ENCODE results near the gene SLC45A1.
"Not testable (repeated sequence)": the region's sequence is repeated elsewhere in the genome, so short reads cannot be mapped to it uniquely, and the experiment has no call there.

Gene SLC45A1

DNA sequence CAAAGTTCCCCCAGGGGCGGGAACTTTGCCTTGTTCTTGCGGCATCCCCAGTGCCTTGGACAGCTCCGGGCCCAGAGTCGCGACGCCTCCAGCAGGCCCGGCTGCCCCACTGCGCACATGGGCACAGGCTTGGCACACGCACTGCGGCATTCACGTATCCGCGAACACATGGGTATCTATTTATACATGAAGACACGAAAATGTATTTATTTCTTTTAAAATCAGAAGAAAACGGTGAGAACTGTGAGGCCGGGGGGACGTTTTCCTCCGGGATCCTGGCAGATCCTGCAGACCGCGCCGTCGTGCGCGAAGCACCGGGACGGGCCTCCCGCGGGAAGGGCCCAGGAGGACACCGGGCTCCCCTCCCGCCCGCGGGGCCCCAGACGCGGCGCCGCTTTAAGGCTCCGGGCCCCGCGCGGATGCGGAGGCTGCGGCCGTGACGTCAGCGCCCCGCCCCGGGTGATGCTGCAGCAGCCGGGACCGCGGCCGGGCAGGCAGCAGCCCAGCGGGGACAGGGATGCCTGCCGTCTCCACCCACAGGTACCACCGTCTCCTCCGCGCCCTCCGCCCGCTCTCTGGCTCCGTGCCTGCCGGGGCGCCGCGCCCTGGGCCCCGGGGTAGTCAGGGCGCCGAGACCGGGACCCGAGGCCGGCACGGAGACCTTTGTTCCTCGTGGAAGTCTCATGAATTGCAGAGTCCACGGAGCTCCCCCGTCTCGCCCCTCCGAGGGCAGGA lies at the start of gene SLC45A1:
Gene SLC45A1, plus strand, starts transcription at position 468 of the 735 bp plus-strand sequence. CDS start 6,216 bp downstream, outside the sequence.
- DNase-seq (ENCODE audit: low read depth in 2 of 2), result peak in 1 of 2 experiments; percentile 30

DNA sequence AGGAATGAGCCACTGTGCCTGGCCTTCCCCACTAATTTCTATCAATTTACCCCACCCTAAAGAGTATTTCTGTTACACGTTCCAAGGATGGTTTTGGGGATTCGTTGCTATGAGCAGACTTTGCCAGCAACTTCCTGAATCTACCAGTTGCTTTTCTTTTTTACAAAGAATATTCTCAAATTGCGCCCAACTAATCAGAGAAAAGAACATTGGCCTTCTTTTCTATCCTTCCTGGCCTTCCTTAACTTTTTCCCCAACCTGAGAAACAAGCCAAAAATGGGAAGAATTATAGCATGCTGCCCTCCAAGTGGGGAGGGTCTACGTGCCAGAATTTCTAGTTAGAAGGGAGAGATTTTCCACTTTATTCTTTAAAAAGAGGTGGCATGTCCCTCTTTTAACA lies 44.9 kb upstream of the SLC45A1 start:
- DNase-seq (ENCODE audit: low read depth in 2 of 2), result no peak

DNA sequence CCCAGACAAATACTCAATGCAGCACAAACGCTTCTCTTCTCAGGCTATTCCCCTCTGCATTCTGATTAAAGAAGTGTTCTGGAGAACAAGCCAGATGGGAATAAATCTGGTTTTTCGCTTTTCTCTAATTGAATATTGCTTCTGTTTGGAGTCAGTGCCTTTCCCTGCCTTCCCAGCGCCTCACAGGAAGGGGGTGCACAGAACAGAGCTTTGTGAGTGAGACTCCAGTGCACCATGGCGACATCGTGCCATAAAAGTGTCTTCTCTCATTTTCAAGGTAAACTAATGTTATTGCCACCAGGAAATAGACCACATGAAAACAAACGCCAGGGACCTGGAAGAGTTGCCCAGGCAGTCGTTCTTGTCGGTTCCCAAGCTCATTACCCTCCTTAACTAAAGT lies 43.6 kb upstream of the SLC45A1 start:
- no peak for DNase-seq (ENCODE audit: low read depth in 2 of 2)

DNA sequence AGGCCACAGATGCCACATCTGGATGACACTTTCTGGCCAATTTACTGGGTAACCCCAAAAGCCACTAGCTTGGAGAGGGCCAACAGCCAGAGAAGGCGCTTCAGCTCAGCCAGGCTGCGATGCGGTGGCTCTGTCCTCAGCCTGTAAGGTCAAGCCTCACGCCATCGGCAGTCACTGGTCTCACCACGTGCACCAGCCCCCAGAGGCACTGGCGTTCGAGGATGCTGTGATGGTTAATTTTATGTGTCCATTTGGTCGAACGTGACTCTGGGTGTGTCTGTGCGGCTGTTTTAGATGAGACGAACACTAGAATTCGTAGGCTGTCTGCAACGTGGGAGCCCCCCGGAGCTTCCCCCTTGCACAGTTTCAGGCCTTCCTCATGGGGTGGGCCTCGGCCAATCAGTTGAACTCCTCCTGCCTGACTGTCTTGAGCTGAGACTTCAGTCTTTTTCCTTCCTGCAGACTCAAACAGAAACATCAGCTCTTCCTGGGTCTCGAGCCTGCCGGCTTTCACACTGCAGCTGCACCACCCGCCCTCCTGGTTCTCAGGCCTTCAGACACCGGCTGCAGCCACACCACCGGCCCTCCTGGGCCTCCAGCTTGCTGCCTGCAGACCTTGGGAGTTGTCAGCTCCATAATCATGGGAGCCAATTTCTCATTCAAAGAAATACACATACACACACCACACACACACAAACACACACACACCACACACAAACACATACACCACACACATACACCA lies 41.6 kb upstream of the SLC45A1 start:
- no peak for DNase-seq (ENCODE audit: low read depth in 2 of 2)

DNA sequence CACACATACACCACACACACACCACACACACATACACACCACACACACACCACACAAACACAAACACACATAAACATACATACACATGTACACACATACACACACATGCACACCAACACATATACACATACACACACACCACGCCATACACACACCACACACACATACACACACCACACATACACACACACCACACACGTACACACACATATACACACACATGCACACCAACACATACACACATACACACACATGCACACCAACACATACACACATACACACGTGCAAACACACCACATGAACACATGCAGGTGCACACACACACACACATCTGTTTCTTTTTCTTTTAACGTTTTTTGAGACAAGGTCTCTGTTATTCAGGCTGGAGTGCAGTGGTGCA lies 41.0 kb upstream of the SLC45A1 start:
- no peak for DNase-seq (ENCODE audit: low read depth in 2 of 2)

- not testable (repeated sequence) for DNase-seq (ENCODE audit: low read depth in 2 of 2)
Observed at GRCh38 chr1:8278677-8279076, 39.2 kb upstream of the SLC45A1 start.

DNA sequence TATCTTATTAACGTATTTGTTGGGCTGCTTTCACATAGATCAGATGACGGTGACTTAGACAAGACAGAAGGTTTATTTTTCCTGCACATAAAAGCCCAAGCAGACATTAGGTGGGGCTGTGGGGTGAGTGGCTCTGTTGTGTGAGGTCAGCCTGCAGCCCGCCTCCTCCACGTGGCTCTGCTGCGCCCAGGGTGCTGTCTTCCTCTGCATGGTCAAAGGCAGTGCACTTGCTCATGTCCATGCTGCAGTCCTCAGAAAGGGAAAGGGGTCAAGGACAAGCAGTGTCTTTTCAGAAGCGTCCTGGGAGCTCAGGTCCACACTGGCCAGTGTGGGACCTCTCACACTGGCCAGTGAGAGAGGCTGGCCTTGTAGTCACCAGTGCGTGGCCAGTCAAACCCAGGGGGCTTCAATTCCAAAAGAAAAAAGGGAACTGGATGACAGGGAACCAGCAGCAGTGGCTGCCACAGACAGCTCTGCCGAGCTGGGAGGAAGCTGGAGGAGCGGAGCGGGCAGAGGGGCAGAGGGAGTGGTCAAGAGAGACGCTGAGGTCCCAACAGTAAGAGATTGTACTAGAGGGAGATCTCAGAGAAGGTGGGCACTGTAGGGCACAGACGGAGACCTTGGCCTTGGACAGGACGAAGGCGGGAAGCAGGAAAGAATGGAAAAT lies 35.9 kb upstream of the SLC45A1 start:
- no peak for DNase-seq (ENCODE audit: low read depth in 2 of 2)

- no peak for DNase-seq (ENCODE audit: low read depth in 2 of 2)
Observed at GRCh38 chr1:8283058-8283884, 34.6 kb upstream of the SLC45A1 start.

GRCh38 chr1:8284127-8284526 lies 33.8 kb upstream of the SLC45A1 start:
- no peak for DNase-seq (ENCODE audit: low read depth in 2 of 2)

DNA sequence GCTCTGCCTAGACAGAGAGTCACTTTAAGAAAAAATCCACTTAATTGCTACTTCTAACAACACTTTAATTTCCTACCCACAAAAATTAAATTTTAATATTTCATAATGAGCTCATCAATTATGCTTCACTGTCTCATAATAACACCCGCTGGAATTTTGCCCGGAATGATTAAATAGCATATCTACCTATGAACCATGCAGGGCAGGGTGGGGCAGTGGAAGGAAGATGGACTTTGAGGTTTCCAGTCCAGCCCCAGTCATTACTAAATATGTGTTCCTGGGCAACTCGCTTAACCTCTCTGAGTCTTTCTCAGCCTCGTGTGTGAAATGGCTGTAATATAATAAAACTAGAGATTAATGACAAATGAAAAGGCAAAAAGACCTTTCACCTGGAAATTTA lies 32.8 kb upstream of the SLC45A1 start:
- no peak for DNase-seq (ENCODE audit: low read depth in 2 of 2)

DNA sequence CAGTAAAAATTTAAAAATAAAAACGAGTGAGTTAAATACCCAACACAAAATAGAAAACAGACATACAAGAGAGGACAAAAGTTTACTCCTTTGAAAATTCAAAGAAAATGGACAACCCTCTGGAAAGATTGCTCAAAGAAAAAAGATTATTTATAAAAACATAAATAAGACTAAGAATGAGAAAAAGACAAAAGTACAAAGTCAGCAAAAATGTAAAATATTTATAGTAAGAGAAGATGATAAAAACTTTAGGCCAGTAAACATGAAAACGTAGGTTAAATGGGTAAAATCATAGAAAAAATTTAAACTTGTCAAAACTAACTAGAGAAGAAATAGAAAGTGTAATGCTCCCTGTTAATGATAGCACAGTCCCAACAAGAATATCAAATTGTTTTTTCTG lies 31.9 kb upstream of the SLC45A1 start:
- no peak for DNase-seq (ENCODE audit: low read depth in 2 of 2)

DNA sequence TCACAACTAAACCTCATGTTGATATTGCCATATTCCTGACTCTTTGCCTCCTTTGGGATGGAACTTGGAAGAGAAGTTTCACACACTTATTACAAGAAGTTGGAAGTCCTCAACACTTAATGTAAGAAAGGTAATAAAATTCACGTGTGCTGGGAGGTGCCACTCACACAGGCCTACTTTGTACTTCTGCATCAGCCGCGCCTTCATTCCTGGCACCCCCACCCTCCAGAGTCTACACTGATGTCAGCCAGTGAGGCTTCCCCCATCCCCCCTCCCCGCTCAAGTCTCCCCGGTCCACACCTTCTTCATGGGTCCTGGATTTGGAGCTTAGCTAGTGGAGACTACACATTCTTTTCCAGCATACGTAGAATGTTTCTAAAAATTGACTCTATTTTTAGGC lies 24.8 kb upstream of the SLC45A1 start:
- DNase-seq (ENCODE audit: low read depth in 2 of 2), result no peak

GRCh38 chr1:8293641-8294169 lies 24.2 kb upstream of the SLC45A1 start:
- DNase-seq (ENCODE audit: low read depth in 2 of 2), result no peak

DNA sequence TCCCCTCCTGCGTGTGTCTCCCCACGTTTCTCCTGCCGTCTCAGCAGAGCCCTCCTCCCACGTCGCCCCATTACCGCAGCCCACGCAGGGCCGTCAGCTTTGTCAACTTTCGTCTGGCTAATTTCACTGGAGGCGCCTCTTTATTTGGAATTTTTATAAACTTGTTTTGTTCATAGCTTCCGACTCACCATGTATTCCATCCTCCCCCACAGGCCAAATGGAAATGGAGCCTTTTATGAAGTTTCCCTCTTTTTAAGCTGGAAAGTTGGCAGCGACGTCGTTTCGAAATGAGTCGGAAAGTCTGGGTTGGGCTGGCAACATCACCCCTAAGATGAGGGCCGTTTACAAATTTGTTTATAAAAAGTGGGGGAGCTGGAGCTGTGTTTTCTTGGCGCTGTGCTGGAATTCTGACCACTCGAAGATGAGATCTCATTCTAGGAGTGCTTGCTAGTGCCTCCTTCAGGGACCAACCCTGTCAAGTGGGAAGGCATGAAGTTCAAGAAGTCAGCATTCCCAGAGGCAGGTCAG lies 23.7 kb upstream of the SLC45A1 start:
- no peak for DNase-seq (ENCODE audit: low read depth in 2 of 2)

DNA sequence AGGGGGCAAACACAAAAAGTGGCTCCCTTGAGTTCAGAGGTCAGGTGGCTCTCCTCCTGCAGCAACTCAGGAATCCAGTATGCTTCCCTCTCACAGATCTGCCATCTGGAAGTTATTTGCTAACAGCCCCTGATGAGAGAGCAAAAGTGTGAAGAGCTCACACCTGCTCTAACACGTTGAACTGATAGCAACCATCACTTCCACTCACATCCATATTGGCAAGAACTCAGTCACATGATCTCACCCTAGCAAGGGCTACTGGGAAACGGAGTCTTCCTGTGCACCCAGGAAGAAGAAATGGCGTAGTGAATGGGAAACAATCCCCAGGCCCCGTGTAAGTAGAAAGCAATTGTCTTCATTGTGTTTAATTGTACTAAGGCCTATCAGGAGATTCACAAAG lies 20.7 kb upstream of the SLC45A1 start:
- DNase-seq (ENCODE audit: low read depth in 2 of 2), result no peak

GRCh38 chr1:8299963-8300362 lies 18.0 kb upstream of the SLC45A1 start:
- DNase-seq (ENCODE audit: low read depth in 2 of 2), result no peak

DNA sequence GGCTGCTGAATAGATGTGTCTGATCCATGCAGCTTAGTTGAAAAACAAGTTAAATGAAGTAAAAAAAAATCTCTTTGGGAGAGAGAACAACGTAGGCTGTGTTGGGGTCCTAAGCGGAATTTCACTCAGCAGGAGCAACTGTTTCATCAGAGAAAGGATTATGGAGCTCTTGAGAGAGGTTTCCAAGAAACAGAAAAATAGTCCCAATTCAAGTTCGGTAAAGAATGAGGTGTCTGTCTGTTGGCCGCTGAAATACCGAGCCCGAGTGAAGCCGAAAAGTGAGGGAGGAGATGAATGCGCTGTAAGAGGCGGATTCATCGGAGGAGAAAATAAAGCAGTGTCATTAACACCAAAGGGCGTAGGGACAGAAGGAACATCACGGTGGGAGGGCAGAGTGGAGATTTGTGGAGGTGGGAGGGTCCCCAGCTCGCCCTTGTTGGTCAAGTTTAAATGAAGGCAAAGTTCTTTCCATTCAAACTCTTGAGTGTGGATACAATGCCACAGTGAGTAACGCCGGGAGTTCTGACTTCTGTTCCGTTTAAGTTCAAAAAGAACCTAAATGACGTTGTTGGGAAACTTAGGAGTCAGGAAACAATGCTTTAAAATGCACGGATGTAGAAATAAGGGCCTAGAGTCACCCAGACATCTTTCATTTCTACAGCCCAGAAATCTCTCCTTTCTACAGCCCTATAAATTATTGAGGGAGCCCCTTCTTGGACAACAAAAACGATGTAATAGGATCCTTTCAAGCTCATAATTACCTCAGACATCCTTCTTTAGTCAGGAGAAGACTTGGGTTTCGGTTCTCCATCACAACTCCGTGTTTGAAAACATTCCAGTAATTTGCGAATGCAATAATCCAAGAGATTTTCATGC lies 15.6 kb upstream of the SLC45A1 start:
- no peak for DNase-seq (ENCODE audit: low read depth in 2 of 2)

DNA sequence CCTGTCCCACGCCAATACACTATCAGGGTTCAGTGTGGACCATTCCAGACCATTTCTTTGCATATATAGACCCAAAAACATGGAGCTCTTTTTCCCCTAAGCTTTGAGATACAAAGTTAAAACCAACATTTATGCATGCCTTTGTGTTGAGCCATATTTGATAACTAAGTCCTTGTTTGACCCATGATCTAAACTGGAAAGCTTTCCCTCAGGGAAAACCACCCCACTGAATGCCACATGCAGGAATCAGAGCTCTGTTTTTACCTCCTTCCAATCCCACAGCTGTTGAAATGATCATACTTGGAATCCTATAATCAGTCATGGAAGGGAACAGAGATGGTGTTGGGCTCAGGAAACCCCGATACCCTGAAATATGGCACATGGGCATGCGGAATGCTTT lies 14.8 kb upstream of the SLC45A1 start:
- peak; percentile 23 to 32 for DNase-seq (ENCODE audit: low read depth in 2 of 2)

DNA sequence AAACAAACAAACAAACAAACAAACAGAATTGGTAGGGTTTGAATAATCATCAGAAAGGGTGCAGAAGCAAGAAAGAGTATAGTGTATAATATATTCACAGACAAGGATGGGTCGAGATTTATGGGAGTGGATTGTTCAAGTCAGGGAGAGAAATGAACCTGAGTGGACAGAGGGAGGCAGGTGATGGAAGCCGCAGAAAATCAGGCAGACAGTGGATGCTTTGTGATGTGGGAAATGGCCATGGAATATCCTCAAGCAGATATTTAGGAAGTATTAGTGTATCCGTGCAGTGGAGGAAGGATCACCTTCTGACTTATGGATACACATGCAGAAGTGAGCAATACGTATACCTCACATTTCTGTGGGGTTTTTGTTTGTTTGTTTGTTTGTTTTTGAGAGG lies 14.0 kb upstream of the SLC45A1 start:
- no peak for DNase-seq (ENCODE audit: low read depth in 2 of 2)

DNA sequence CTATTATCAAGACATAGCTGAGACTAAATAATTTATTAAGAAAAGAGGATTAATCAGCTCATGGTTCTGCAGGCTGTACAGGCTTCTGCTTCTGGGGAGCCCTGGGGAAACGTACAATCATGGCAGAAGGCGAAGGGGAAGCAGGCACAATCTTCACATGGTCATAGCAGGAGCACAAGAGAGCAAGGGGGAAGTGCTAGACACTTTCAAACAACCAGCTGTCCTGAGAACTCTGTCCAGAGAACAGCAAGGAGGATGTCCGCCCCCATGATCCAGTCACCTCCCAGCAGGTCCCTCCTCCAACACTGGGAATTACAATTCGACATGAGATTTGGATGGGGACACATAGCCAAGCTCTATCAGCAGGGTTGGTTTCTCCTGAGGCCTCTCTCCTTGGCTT lies 10.3 kb upstream of the SLC45A1 start:
- no peak for DNase-seq (ENCODE audit: low read depth in 2 of 2)

All from fibroblast of skin of left quadriceps (primary cell).